GM21717 (cell line): ENCODE results near the gene RNF14.
"Not testable (repeated sequence)": the region's sequence is repeated elsewhere in the genome, so short reads cannot be mapped to it uniquely, and the experiment has no call there.

Source experiments
- ATAC-seq: cut with Tn5 transposase; IDR thresholded peaks from one replicate; pipeline ENCODE4 v1.9.1; 2021; ENCODE audit warnings: mild to moderate bottlenecking, moderate library complexity; ENCODE audit not compliant: unreplicated experiment

The RNF14 gene, protein sequence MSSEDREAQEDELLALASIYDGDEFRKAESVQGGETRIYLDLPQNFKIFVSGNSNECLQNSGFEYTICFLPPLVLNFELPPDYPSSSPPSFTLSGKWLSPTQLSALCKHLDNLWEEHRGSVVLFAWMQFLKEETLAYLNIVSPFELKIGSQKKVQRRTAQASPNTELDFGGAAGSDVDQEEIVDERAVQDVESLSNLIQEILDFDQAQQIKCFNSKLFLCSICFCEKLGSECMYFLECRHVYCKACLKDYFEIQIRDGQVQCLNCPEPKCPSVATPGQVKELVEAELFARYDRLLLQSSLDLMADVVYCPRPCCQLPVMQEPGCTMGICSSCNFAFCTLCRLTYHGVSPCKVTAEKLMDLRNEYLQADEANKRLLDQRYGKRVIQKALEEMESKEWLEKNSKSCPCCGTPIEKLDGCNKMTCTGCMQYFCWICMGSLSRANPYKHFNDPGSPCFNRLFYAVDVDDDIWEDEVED

DNA sequence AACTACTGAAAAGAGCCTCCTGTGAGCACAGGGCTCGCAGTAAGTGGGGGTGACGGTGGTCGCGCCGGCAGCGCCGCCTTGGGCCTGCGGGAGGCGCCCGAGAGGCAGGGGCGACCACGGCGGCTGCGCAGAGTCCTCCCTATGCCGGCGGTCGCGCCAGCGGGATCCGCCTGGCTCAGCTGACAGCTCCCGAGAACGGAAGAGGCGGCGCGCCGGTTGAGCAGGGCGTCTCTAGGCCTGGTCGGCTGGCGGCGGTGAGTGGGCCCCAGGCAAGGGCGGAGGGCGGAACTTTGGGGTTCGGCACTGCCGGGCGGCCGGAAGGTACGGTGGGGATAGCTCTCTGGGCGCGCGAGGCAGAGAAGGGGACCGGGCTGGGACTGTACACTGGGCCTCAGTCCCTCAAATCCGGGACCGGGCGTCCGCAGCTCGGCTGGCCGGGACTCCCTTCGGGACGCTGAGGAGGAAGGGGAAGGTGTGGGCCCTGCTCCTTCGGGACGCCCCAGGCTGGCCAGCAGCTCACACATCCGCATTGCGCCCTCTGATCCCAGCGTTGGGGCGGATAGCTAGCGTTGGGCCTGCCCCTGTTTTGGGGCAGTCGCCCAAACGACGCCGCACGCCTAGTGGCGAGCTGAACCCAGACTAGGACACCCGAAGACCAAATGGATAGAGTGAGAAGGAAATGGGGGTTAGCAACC, at the start of gene RNF14:
Gene RNF14 (plus strand): TSS at position 192 of the 695 bp plus-strand sequence. CDS start 4,484 bp downstream, outside the sequence.
- ATAC-seq = peak; percentile 93

DNA sequence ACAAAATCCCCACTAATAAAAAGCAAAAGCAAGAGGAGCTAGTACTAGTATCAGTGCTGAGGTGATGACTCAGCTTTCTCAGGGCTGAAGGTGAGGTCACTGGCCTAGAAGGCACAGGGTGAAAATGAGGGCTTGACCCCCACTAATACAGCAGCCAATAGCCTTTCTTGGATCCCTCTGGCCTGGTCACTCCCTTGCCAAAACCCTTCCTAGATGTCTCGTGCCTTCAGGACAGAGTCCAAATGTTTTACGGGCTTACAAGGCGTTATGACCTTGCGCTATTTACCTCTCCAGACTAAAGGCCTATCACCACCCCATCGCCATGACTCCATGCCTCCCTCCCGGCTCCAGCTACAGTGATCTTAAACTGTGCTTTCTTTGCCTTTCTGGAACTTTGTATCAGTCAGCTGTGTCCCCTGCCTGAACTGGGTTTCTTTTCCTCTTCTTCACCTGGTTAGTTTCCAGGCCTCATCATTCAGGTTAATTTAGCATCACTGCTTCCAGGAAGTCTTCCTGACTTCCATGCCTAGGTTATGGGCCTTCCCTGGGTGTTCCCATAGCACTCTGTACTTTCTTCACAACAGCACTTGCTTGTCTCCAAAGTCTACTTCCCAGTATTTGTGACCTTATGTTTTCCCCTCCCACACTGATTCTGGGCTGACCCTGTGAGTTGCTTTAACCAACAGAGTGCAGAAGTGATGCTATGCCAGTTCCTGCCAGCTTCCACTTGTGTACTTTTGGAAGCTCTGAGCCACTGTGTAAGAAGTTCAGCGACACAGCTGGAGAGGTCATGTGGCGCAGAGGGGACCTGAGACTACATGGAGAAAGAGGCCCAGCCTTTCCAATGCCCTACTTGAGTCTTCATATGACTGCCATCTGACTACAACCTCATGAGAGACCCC, 49.4 kb upstream of the RNF14 start:
- no peak for ATAC-seq

DNA sequence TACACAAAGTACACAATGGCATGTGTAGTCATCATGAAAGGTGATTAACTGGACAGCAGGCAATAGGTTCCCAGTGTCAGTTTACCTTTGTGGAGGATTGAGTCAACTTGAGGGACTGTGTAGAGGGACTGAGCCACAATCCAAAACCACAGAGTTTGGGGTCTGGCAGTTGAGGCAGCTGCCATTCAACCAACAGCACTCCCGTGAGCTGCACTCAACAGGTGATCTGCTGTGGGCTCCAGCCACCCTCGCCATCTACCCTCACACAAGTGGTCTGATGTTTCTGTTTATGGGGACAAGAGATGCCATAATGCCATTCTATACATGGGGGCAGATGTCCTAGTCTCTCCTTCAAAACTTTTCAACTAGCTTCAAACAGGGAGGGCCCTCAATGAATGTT, 48.1 kb upstream of the RNF14 start:
- ATAC-seq = no peak

DNA sequence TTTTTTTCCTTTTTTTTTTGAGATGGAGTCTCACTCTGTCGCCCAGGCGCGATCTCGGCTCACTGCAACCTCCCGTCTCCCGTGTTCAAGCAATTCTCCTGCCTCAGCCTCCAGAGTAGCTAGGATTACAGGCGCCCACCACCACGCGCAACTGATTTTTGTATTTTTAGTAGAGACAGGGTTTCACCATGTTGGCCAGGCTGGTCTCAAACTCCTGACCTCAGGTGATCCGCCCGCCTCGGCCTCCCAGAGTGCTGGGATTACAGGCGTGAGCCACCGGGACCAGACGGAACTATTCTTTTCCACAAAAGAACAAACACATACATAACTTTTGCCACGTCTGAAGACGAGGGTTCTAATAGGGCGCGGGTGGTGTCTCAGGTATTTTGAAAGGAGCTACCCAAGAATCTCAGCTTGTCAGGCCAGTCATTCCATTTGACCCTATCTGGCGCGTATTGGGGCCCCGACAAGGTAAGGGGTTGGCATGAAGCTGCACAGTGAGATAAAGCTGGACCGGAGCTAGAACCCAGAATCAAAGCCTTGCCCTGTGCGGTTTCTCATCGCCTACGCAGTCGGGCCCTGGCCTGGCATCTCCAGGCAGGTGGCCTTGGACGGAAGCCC, 46.0 kb upstream of the RNF14 start:
- not testable (repeated sequence) for ATAC-seq

DNA sequence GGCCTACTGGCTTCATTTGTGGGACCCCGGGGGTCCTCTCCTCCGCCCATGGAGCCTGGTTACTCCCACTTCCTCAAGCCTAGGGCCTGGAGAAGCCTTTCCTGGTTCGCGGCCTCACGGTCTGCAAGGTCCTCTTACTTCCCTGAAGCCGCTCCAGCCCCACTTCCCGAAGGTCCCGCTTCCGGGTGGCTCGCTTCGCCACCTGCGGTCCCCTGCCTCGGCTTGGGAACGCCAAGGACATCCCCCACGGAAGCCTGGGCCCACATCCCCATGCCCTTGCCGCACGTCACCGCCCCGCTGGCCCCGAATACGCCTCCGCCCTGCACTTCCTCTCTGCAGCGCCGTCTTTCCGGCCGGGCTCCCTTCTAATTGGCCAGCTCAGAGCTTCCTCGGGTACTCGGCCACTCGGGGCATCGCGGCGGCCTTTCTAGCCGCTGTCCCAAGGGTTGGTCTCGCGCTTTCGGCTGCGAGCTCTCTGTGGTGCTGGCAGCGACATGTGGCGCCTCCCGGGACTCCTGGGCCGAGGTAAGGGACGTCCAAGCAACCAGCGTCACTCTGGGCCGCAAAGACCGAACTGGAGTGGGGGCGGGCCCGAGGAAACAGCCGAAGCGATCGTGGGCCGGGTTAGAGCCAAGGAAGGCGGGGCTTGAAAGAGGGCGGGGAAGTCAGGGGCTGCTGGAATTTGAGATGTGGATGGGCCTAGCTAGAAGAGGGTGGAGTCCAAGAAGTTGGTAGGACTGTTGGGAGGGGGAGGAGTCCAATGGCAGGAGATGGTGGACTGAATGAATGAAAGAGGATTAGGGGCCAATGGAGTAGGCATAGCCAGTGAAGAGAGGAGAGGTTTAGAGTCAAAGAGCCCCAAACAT, 45.2 kb upstream of the RNF14 start, which contains the start of gene DELE1:
Gene DELE1 (plus strand): TSS at position 424 of the 866 bp plus-strand sequence. CDS start 71 bp downstream, at position 495.
- ATAC-seq = peak; percentile 99

DNA sequence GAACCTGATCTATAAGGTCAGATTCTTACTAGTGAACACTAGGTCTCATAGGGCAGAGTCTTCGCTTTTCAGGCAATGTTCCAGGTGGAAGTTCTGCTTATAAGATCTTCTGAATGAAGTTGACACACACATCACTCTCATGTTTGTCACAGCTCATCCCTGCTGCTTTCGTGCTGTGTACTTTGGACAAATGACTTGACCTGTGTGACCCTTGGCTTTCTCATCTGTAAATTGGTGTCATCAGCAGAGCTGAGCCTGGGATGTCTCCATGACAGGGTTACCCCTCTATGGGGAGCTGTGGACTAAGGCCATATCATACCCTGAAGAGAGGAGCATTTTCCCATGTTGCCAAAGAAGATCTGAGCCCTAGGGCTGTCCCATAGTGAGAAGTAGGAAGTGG, 42.5 kb upstream of the RNF14 start:
- ATAC-seq = no peak

DNA sequence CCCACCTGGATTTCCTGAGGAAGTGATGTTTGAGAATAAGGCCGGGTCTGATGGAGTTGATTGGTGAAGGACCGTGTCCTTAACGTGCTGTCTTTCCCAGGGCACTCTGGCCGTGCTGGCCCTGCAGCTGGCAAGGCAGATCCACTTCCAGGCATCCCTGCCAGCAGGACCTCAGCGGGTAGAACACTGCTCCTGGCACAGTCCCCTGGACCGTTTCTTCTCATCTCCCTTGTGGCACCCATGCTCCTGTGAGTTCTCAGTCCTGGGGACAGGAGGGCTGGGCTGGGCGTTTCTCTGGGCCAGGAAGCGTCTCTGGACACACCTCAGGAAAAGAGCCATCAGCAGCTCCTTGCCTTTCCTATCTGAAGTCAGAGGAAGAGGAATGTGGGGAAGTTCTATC, 40.9 kb upstream of the RNF14 start:
- no peak for ATAC-seq

DNA sequence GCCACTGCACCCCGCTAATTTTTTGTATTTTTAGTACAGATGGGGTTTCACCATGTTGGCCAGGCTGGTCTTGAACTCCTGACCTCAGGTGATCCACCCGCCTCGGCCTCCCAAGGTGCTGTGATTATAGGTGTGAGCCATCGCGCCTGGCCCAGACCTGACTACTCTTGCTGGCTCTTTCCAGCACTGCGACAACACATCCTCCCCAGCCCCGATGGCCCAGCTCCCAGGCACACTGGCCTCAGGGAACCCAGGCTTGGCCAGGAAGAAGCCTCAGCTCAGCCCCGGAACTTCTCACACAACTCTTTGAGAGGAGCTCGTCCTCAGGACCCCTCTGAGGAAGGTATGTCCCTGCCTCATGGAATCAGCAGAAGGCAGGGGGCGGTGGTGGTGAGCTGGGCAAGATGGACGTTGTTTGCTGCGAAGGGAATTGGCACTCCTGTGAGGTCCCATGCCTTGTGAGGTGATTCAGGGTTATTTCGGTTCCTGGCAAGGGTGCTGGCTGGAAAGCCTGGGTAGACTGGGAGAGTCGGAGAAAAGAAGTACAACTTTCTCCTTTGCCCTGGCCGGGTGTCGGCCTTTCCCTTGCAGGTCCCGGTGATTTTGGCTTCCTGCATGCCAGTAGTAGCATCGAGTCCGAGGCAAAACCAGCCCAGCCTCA, 39.4 kb upstream of the RNF14 start:
- no peak for ATAC-seq

DNA sequence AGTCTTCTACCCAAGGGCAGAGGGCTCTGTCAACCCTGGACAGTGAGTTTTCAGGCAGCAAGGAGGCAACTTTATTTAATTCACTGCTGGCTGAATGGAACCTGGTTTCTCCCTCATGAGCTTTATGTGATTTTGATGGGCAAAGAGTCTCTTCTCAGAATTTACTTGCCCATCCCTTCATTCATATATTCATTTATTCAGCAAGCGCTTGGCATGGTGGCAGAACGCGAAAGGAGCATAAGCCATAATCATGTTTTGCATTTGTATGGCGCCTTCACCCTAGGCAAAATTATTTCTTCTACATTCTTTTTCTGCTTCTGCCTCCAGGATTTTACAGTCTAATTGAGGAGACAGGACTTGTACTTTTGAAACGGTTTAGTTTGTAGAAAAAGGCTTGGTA, 37.2 kb upstream of the RNF14 start:
- no peak for ATAC-seq

DNA sequence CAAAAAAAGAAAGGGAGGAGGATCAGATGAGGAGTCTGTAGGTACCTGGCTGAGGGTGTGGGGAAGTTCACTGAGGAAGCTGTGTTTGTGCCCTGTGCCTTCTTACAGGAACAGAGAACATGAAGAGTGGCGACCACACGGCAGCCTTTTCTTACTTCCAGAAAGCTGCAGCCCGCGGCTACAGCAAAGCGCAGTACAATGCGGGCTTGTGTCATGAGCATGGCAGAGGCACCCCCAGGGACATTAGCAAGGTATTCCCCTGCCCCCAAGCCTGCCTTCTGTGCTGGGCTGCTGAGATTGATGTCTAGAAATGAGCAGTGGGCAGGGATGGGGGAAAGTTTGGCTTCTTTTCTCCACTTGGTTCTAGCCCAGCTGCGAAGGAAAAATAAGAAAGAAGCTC, 35.8 kb upstream of the RNF14 start:
- ATAC-seq = no peak

DNA sequence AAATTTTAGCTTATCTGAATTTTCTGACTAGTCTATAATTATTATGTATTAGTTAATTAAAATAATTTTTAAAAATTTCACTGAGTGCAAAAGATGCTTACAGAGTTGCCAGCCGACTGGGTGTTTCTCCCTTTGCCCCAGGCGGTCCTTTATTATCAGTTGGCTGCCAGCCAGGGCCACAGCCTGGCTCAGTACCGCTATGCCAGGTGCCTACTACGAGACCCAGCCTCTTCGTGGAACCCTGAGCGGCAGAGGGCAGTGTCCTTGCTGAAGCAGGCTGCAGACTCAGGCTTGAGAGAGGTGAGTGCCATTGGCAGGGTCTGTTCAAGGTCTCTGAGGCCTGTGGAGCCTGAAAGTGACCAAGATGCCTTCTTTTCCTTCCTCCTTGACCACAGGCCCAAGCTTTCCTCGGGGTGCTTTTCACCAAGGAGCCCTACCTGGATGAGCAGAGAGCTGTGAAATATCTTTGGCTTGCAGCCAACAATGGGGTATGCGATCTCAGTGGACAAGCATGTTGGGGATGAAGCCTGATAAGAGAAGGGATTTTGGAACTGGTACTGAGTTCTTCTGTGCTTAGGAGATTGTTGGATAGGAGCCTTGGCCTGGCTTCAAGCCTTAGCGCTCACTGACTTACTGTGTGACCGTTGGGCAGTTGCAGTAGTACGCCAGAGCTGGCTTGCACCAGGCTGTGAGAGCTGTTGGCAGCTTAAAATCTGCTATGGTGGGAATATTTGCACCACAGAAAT, 34.6 kb upstream of the RNF14 start:
- no peak for ATAC-seq

DNA sequence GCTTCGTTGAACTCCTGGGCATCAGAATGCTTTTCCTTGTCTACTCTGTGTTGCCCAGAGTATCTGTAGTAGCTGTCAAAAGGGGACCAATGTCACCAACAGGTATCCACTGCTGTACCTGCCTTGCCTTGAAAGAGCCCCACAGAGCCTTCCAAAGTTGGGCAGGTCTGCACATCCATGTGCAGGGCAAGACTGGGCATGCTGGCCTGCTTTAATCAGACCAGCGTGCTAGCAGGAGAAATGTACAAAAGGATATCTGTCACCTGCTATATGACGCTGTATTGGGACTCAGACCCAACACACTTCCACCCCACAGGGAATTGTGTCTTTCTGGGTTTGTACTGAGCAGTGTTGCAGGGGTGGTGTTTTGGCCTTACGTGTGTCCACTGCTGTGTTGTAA, 33.4 kb upstream of the RNF14 start:
- no peak for ATAC-seq

DNA sequence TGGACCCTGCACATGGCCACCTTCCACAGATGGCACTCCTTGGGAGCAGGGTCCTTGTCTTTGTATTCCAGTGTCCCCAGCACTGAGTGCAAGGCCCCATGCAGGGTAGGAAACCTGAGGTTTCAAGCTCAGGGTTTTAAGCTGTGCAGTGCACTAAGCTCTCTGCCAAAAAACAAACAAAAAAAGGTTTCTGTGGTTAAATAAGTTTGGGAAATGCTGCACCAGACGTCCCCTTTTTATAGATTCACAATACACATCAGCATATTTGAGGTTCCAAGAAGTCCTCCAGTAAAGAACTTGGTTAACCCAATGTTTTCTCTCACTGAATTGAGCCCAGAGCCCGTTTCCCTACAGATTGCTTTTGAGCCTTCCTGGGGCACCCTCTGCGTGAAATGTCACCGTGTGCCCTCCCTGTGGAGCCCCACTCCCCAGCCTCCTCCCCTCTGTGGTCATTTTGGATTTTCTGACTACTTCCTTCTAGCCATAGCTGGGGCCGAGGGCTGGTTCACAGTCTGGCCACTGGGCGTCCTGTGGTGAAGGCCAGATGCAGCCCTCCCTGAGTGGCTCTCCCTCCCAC, 28.1 kb upstream of the RNF14 start:
- ATAC-seq = no peak

DNA sequence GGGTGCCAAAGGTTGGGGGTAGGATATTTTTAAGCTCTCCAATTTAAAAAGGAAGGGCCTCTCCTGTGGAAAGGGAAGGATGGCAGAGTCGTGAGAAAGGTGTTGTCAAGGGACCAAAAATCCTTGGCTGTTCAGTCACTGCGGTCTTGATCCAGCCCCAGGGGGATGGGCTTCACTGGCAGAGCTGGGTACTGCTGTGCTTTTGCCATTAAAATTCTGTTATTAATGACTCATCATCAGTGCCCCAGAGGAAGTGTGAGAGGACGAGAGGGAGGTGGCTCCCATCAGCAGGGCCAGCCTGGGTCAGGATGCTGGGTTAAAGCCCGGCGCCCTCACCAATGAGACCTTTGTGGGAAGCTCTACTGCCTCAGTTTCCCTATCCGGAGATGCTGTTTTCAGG, 27.6 kb upstream of the RNF14 start:
- no peak for ATAC-seq

DNA sequence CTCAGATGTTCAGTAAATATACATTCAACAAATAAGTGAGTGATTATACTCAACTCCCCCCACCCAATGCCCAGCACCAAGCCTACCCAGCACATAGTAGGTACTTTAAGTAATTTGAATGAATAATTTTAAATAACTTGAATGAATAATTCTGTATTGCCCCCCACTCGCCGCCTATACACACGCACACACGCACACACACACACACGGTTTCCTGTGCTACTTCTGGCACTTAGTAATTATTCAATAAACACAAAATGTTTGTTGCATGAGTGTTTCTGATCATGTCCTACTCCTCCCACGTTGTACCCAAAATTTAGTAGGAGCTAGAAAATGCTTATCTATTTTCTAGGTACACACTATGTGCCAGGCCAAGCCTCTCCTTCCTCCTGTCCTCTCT, 27.1 kb upstream of the RNF14 start:
- ATAC-seq = no peak

DNA sequence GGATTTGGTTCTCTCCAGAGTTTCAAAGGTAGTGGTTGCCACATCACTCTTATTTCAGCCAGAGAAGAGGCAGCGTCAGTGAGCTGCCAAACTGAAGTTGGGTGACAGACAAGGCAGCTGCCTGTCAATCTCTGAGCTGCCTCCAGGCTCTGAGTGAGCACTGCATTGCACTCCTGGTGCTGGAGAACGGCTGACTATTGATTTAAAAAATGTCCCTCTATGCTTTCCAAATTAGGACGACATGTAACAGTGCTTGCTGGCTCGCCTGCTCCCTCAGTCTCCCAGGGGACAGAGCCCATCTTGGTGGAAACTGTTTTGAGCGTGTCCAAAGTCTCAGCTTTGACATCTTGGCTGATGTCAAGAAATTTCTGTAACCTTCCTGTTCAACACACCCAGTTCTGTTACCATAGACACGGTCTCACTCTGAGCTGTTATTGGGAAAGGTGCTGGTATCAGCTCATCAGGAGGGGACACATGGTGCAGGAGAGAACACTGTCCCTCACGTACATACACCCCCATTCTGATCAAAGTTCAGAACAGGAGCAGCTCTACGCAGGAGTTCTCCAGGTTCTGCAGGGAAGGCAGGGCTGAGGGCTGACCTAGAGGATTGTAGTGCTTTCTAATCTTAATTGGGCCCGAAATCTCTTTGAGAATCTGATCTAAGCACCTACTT, 26.6 kb upstream of the RNF14 start:
- no peak for ATAC-seq

DNA sequence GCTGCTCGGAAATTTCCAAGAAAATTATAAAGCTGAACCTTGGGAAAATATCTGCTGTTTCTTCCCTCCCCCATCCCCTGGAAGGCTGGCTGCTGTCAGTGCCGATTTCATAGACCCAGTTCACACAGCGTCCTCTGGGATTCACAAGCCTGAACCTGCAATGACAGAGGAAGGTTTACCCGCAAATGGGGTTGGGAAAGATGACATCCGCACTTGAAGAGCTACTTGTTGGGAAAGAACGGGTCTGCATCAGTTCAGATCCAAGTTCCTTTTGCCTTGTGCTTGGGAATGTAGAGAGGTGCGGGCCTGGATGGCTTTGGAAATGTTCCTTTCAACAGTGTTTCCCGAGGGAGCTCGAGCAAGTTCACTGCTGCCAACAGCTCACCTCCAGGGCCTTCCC, 24.8 kb upstream of the RNF14 start:
- no peak for ATAC-seq
